ENCODE measurements around the gene XK.

- TF ChIP-seq POLR2A (IDR thresholded peaks at IDR 0.05) = no peak
- no peak for TF ChIP-seq EP300 (IDR thresholded peaks at IDR 0.05)
- no peak for TF ChIP-seq CTCF (IDR thresholded peaks at IDR 0.05)
- no peak for TF ChIP-seq POLR2AphosphoS5 (IDR thresholded peaks at IDR 0.05)
Observed at GRCh38 chrX:37686369-37686995, 891 bp downstream of the XK start.

All from stomach (tissue), 4 donors.